Psoas muscle (tissue), 8 donors: ENCODE results near the gene BRDT. TPM values are rescaled to one million over a fixed set of nuclear protein-coding genes. Genes with fewer than 3 reads are reported as not detected.

Experiments used
- ATAC-seq, 4 donors: fragments of 200-7000 bp; cut with Tn5 transposase; one replicate each; pipeline ENCODE4 v1.9.1; 2020; ENCODE audit warnings: moderate library complexity in 3 of 4, mild to moderate bottlenecking in 2 of 4
- DNase-seq, 2 donors: peaks; one replicate each; pipeline ENCODE4 v3.0.0-alpha.2; 2020
- H3K27ac ChIP-seq: fragments of 200-600 bp; one replicate; pipeline ENCODE4 v1.8.0; 2022
- H3K27me3 ChIP-seq, 3 donors: fragments of 200-600 bp in 1 of 3; one replicate each; pipeline versions ENCODE4 v1.6.1 to v1.8.0; 2013 to 2022; ENCODE audit warnings: low read length in 2 of 3, mild to moderate bottlenecking in 2 of 3, moderate library complexity in 1 of 3; ENCODE audit not compliant: insufficient read depth in 3 of 3
- H3K36me3 ChIP-seq, 2 donors: fragments of 200-600 bp in 1 of 2; one replicate each; pipeline versions ENCODE4 v1.6.1 to v1.8.0; 2013 to 2022; ENCODE audit warnings: low read depth in 1 of 2, mild to moderate bottlenecking in 1 of 2, moderate library complexity in 1 of 2; ENCODE audit not compliant: insufficient read depth in 1 of 2
- H3K4me1 ChIP-seq: fragments of 200-600 bp; one replicate; pipeline ENCODE4 v1.8.0; 2022
- H3K4me3 ChIP-seq: fragments of 200-600 bp; one replicate; pipeline ENCODE4 v1.8.0; 2022; ENCODE audit warnings: mild to moderate bottlenecking
- H3K9me3 ChIP-seq: fragments of 200-600 bp; one replicate; pipeline ENCODE4 v1.8.0; 2022
- WGBS, 3 donors: extraction: QIAGEN DNeasy Blood & Tissue Kit; methylation state at CpG; one replicate each; pipeline versions ENCODE4 v1.1.6 to v1.1.7; 2013; 5-methylcytosine and 5-hydroxymethylcytosine counted together
- intact Hi-C, 2 donors: fragments of 100-400 bp; cut with DNase I; formaldehyde crosslinking; loops; one replicate each; pipeline versions ENCODE4 v1.11.0 to v1.14.2; 2022
- long read RNA-seq, 2 donors: library from polyadenylated mRNA; unstranded; transcript quantifications; one replicate each; pipeline ENCODE4 v2.0.0, GENCODE V29; 2021
- polyA plus RNA-seq, 3 donors: library from polyadenylated mRNA; stranded (reverse); fragments of 200-250 nt; gene quantifications; one replicate each; pipeline ENCODE4 v1.2.3, GENCODE V29; 2013
- total RNA-seq, 4 donors: library from RNA; stranded (reverse); fragmentation: NEBNext Ultra II Directional in 2 of 4; extraction: Animal tissue kit (Norgen Biotek cat#: 25700) in 2 of 4; gene quantifications; one replicate each; pipeline versions ENCODE4 v1.2.1 to v1.2.4, GENCODE V29; 2021 to 2023
- TF ChIP-seq, protein P1 (sequence below): fragments of 200-600 bp; IDR thresholded peaks from one replicate; pipeline ENCODE4 v1.8.0; 2022; ENCODE audit warnings: antibody characterized with exemption
- donor health status: healthy with polysubstance abuse.
- donor health status: DM: no; HTN: no; CAD: no; lungs with moderate emphysema.
- donor health status: Bipolar disorder and iron deficiency.
- donor health status: healthy.
- donor health status: DM: yes; HTN: yes; CAD: no.
- donor health status: DM: no; HTN: no; CAD: no.
- donor health status: DM: no; HTN: no; CAD: no.
- donor health status: DM: yes; HTN: yes; CAD: no.

Gene BRDT
- total RNA-seq (not detected), polyA plus RNA-seq (not detected)
- long read RNA-seq, donor 1: 0 reads
- long read RNA-seq, donor 2: 0 reads

DNA sequence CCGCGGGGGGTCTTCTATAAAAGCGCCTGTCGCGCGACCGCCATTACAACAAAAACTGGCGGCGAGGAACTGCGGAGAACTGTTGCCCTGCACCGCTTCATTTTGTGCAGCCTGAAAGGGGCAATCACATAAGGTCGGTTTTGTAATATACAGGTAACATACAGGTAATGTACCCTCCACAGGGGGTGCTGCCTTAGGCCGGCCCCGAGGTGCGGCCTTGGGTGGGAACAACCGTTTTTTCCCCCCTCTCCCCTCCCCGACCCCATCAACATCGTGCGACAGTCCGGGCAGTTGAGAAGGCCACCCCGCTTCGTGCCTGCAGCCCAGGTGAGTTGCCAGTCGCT lies at the start of gene BRDT:
TSS of gene BRDT (plus strand) at position 46 of the 344 bp plus-strand sequence. CDS start 13,354 bp downstream, outside the sequence.
- H3K9me3 ChIP-seq: no peaks in the 10 kb centered on the region
- peaks cover 0 to 3% (median 0%) of the 10 kb centered on the region in 3 donors for H3K27me3 ChIP-seq
- ATAC-seq (no peak), DNase-seq (no peak)
- no peaks in the 10 kb centered on the region for H3K4me1 ChIP-seq
- TF ChIP-seq, protein P1, sequence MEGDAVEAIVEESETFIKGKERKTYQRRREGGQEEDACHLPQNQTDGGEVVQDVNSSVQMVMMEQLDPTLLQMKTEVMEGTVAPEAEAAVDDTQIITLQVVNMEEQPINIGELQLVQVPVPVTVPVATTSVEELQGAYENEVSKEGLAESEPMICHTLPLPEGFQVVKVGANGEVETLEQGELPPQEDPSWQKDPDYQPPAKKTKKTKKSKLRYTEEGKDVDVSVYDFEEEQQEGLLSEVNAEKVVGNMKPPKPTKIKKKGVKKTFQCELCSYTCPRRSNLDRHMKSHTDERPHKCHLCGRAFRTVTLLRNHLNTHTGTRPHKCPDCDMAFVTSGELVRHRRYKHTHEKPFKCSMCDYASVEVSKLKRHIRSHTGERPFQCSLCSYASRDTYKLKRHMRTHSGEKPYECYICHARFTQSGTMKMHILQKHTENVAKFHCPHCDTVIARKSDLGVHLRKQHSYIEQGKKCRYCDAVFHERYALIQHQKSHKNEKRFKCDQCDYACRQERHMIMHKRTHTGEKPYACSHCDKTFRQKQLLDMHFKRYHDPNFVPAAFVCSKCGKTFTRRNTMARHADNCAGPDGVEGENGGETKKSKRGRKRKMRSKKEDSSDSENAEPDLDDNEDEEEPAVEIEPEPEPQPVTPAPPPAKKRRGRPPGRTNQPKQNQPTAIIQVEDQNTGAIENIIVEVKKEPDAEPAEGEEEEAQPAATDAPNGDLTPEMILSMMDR: no peak
- intact Hi-C loops: no loop called here
- no peaks in the 10 kb centered on the region for H3K36me3 ChIP-seq
- H3K4me3 ChIP-seq: no peak within 1 kb of the TSS
- H3K27ac ChIP-seq: no peak within 1 kb of the TSS
- 90 to 91% (median 90%) methylated on average over 21 to 23 of the region's 23 CpGs for WGBS, 3 donors

DNA sequence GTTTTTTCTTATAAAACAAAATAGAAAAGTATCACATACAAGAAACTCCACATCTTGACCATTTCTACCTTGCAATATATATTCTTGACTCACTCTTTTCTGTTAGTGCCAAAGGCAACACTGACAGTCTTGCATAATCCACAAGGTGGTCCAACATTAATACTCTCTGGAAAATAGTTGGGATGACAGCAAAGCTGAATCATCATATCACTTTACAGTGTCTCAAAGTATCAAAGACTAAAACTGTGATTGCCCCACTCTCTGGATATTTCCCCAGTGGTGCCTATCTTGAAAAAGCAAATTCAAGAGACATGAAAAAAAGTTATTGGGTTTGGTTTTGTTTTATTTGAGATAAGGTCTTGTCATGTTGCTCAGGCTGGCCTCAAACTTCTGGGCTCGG lies 48.6 kb upstream of the BRDT start:
- Histone ChIP-seq H3K36me3 (no peaks in the 10 kb centered on the region), H3K4me1 (peaks cover 18% of the 10 kb centered on the region), H3K27me3 (no peaks in the 10 kb centered on the region), H3K4me3 (no peak overlapping the region), H3K27ac (no peak overlapping the region), H3K9me3 (no peaks in the 10 kb centered on the region)
- no peak for DNase-seq
- intact Hi-C loops: no loop called here
- TF ChIP-seq, protein P1: no peak
- peak; percentile 77 to 89 (median 85) for ATAC-seq
- WGBS, 3 donors: 55 to 81% (median 71%) methylated on average over 1 of the region's 1 CpG

DNA sequence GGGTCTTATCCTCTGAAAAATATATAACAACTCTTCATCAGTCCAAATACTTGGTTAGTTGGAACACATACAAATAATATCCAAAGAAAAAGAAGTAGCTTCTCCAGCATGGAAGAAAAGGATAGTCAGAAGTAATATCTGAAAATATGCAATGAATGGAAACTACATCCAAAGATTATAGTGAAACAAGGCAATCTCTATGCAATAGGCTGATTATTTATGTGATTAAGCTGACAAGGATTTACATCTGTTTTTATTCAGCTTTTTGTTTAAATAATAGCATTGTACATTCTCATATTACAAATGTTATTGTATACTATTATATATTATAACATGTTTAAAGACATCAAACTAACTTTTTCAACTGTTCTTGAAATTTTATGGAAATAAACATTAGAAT lies 48.0 kb upstream of the BRDT start:
- H3K4me1 ChIP-seq: peaks cover 18% of the 10 kb centered on the region
- no peaks in the 10 kb centered on the region for H3K36me3 ChIP-seq
- no peaks in the 10 kb centered on the region for H3K27me3 ChIP-seq
- TF ChIP-seq, protein P1: no peak
- no peak overlapping the region for H3K27ac ChIP-seq
- DNase-seq (no peak), ATAC-seq (no peak)
- no peak overlapping the region for H3K4me3 ChIP-seq
- H3K9me3 ChIP-seq: no peaks in the 10 kb centered on the region
- intact Hi-C loops: no loop called here

DNA sequence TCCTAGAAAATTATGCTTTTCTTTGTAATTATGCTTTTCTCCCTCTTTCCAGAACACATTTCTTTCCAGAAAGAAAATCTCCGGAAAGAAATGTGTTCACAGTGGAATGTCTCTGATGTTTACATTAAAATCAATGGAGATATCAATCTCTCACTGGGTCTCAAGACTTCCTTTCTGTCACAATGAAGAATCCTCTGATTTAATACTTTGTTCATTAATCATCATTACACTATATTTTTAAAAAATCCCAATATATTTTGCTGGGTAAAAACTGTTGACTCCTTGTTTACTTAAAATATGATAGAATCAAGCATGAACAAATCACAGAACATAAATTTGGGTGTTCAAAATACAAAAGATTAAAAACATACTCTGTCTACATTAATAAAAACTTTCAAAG lies 36.9 kb upstream of the BRDT start:
- H3K27me3 ChIP-seq: no peaks in the 10 kb centered on the region
- ATAC-seq (no peak), DNase-seq (no peak)
- no peaks in the 10 kb centered on the region for H3K9me3 ChIP-seq
- H3K4me3 ChIP-seq: no peak overlapping the region
- 73 to 83% (median 78%) methylated on average over 1 of the region's 1 CpG for WGBS, 3 donors
- intact Hi-C loops: no loop called here
- H3K36me3 ChIP-seq: no peaks in the 10 kb centered on the region
- TF ChIP-seq, protein P1: no peak
- no peaks in the 10 kb centered on the region for H3K4me1 ChIP-seq
- no peak overlapping the region for H3K27ac ChIP-seq

DNA sequence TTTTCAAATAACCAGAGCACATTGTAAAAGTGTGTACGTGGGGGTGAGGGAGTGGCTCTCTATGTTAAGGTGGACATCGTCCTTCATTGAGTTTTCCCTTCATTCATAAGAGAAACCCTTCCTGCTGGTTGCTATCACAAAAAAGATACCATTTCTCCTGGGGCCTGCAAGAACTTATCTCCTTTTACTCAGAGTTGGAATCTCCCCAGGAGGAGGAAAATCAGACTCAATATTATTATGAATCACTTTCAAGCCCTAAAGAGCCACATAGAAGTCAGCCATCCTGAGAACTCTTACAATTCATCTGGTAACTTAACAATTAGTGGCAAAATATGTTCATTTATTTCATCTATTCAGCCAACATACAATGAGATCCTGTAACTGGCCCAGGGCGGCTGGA lies 36.2 kb upstream of the BRDT start:
- 76 to 81% (median 76%) methylated on average over 3 of the region's 3 CpGs for WGBS, 3 donors
- Histone ChIP-seq H3K27ac (no peak overlapping the region), H3K9me3 (no peaks in the 10 kb centered on the region), H3K4me3 (no peak overlapping the region), H3K4me1 (no peaks in the 10 kb centered on the region), H3K27me3 (no peaks in the 10 kb centered on the region), H3K36me3 (no peaks in the 10 kb centered on the region)
- ATAC-seq (no peak), DNase-seq (no peak)
- TF ChIP-seq, protein P1: no peak
- intact Hi-C loops: no loop called here
